C4-2B (cell line): ENCODE results near the gene CFAP70.

Source experiments
- CTCF ChIP-seq: fragments of 450-650 bp; conservative IDR thresholded peaks from 2 replicates; pipeline ENCODE4 v1.5.1; 2017; ENCODE audit warnings: mild to moderate bottlenecking
- ZFX ChIP-seq: fragments of 450-650 bp; IDR thresholded peaks from 2 replicates; pipeline ENCODE4 v1.6.1; 2017

GRCh38 chr10:73209705-73210104 is 149.0 kb downstream of the CFAP70 start:
- TF ChIP-seq CTCF (no peak), ZFX (no peak)
